NCI-H526 treated with DMSO at 0.1 percent for 48 hours (cell line): ENCODE results near the gene ACVR1.
"Not testable (repeated sequence)": the region's sequence is repeated elsewhere in the genome, so short reads cannot be mapped to it uniquely, and the experiment has no call there.

ENCODE experiments used
- DNase-seq: peaks from one replicate; lab custom pipeline; 2025; lab: John Stamatoyannopoulos, UW

ACVR1 gene

GRCh38 chr2:157704148-157704547, 172.0 kb downstream of the ACVR1 start:
- not testable (repeated sequence) for DNase-seq

- no peak for DNase-seq
Measured at GRCh38 chr2:157699806-157700205, 176.3 kb downstream of the ACVR1 start.

- DNase-seq: no peak
Measured at GRCh38 chr2:157699009-157699408, 177.1 kb downstream of the ACVR1 start.

- no peak for DNase-seq
Measured at GRCh38 chr2:157698430-157698829, 177.7 kb downstream of the ACVR1 start.

- no peak for DNase-seq
Measured at GRCh38 chr2:157696036-157696435, 180.1 kb downstream of the ACVR1 start.

GRCh38 chr2:157692768-157693167, 183.4 kb downstream of the ACVR1 start:
- DNase-seq: no peak

GRCh38 chr2:157691695-157692094, 184.4 kb downstream of the ACVR1 start:
- DNase-seq: no peak

- no peak for DNase-seq
Measured at GRCh38 chr2:157691131-157691530, 185.0 kb downstream of the ACVR1 start.
